Measurements from ENCODE around the gene ARID5B.

The ARID5B gene

GRCh38 chr10:62098278-62099121, 197.0 kb downstream of the ARID5B start:
- H3K4me3 ChIP-seq (ENCODE audit: low read depth, low read length): no peak overlapping the region
- in situ Hi-C loops (cut with HindIII; ENCODE audit: low sequenced_read_pairs): no loop called here
- no peak for DNase-seq (ENCODE audit: low read depth)
- TF ChIP-seq CTCF (IDR thresholded peaks at IDR 0.05; ENCODE audit: low read depth, low read length, missing control alignments): no peak

GRCh38 chr10:62099299-62099698, 197.8 kb downstream of the ARID5B start:
- in situ Hi-C loops (cut with HindIII; ENCODE audit: low sequenced_read_pairs): no loop called here
- DNase-seq (ENCODE audit: low read depth): no peak
- no peak for TF ChIP-seq CTCF (IDR thresholded peaks at IDR 0.05; ENCODE audit: low read depth, low read length, missing control alignments)
- no peak overlapping the region for H3K4me3 ChIP-seq (ENCODE audit: low read depth, low read length)

- TF ChIP-seq CTCF (IDR thresholded peaks at IDR 0.05; ENCODE audit: low read depth, low read length, missing control alignments): no peak
- H3K4me3 ChIP-seq (ENCODE audit: low read depth, low read length): no peak overlapping the region
- in situ Hi-C loops (cut with HindIII; ENCODE audit: low sequenced_read_pairs): no loop called here
- no peak for DNase-seq (ENCODE audit: low read depth)
Observed at GRCh38 chr10:62103857-62104256, 202.4 kb downstream of the ARID5B start.

- TF ChIP-seq CTCF (IDR thresholded peaks at IDR 0.05; ENCODE audit: low read depth, low read length, missing control alignments): no peak
- no peak overlapping the region for H3K4me3 ChIP-seq (ENCODE audit: low read depth, low read length)
- in situ Hi-C loops (cut with HindIII; ENCODE audit: low sequenced_read_pairs): no loop called here
- DNase-seq (ENCODE audit: low read depth): no peak
Observed at GRCh38 chr10:62106929-62107519, 205.5 kb downstream of the ARID5B start.

- DNase-seq (ENCODE audit: low read depth): no peak
- TF ChIP-seq CTCF (IDR thresholded peaks at IDR 0.05; ENCODE audit: low read depth, low read length, missing control alignments): no peak
- H3K4me3 ChIP-seq (ENCODE audit: low read depth, low read length): no peak overlapping the region
- in situ Hi-C loops (cut with HindIII; ENCODE audit: low sequenced_read_pairs): no loop called here
Observed at GRCh38 chr10:62108759-62109586, 207.5 kb downstream of the ARID5B start.

- no peak for TF ChIP-seq CTCF (IDR thresholded peaks at IDR 0.05; ENCODE audit: low read depth, low read length, missing control alignments)
- no peak for DNase-seq (ENCODE audit: low read depth)
- no peak overlapping the region for H3K4me3 ChIP-seq (ENCODE audit: low read depth, low read length)
- in situ Hi-C loops (cut with HindIII; ENCODE audit: low sequenced_read_pairs): no loop called here
Observed at GRCh38 chr10:62109587-62110293, 208.2 kb downstream of the ARID5B start.

All from astrocyte of the cerebellum (primary cell).